HG03460 (cell line): Measurements from ENCODE around the gene DSP.

Experiments
- ATAC-seq: cut with Tn5 transposase; IDR thresholded peaks from one replicate; pipeline ENCODE4 v1.9.1; 2021; ENCODE audit not compliant: unreplicated experiment

The DSP gene

GRCh38 chr6:7534192-7534591 is 7.3 kb upstream of the DSP start:
- no peak for ATAC-seq

DNA sequence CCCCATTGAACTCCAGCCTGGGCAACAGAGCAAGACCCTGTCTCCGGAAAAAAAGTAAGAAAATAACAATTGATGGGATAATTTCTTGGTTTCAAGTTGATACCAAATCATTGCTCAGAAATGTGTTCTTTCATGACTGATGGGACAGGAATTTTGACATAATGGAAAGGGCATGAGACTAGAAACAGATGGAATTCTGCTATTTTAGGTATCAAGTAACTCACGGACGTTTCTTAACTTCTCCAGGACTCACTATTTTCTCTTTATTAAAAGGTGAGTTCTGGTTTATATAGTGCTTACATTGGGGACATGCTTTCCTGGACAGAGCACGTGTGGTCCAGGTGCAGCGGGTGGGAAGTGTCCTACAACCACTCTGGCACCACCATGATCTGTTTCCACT is 6.0 kb upstream of the DSP start:
- ATAC-seq: no peak

DNA sequence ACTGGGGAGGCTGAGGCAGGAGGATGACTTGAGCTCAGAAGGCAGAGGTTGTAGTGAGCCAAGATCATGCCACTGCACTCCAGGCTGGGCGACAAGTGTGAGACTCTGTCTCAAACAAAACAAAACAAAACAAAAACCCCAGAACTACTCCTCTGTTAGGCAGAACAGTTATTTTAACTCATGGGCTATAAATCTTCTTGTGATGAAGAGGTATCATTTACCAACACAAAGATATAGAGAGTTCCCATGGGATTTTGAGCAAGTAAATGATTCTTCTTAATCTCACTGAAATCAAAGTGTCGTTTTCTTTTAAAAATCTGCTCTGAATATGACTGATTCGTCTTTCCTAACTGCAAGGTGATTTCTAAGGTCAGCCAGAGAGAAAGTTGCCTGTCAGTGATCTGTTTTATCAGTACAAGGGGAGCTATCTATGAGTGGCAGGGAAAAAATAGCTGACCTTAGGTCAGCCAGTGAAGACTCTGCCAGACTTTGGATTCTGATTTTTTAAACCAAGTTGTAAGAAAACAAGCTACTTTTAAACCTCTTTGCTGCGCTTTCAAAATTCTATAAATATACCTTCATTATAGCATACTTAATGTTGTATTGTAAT is 3.8 kb upstream of the DSP start:
- ATAC-seq: no peak

DNA sequence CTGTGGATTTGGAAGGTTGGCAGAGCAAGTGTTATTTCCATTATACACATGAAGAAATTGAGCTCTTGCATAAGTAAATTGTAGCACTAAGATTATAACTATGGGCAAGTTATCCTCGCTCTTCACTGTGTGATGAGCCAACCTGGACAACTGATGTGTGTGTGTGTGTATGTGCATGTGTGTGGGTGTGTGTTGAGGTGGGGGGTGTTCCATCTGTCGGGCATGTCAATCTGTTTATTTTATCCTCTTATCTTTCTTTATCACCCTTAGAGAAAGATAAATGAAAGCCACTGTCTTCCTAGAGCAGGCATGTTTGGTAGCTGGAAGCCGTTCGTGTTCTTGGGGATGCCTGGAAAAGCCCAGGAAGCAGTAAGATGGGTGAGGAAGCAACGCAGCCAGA is 3.0 kb upstream of the DSP start:
- no peak for ATAC-seq

- ATAC-seq: no peak
Observed at GRCh38 chr6:7540595-7540994, 876 bp upstream of the DSP start.

- no peak for ATAC-seq
Observed at GRCh38 chr6:7542065-7542873, 798 bp downstream of the DSP start.

DNA sequence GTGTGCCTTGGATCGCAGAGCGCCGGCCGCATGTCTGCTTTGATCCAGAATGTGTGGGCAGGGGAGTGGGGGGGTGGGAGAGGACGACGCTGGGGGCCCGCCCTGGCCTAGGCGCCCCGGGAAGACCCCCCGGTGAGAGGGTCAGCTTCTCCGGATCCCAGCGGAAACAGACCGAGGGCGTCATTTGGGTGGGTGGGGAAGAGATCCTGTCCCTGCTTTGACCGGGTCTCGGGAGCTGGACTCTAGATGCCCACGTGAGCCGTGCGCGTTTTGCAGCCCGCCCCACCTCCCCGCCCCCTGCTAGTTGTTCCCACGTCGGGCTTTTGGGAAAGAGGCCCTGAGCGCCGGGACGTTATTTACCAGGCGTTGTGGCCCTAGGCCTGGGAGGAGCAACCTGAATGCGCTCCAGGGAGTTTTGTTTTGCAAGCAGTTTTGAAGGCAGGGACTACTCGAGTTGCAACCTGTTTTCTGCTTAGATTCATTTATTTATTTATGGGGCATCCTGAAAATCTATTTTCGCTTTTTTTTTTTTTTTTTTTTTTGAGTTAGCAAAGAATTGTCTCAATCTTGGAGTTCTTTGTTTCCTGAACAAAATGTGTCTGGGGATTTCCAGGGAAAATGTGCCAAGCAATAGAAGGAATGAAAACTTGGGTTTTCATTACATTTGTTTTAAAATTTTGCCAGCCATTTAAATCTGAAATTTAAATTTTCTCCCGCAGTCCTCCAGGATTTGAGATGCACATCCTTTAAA is 1.6 kb downstream of the DSP start:
- no peak for ATAC-seq

DNA sequence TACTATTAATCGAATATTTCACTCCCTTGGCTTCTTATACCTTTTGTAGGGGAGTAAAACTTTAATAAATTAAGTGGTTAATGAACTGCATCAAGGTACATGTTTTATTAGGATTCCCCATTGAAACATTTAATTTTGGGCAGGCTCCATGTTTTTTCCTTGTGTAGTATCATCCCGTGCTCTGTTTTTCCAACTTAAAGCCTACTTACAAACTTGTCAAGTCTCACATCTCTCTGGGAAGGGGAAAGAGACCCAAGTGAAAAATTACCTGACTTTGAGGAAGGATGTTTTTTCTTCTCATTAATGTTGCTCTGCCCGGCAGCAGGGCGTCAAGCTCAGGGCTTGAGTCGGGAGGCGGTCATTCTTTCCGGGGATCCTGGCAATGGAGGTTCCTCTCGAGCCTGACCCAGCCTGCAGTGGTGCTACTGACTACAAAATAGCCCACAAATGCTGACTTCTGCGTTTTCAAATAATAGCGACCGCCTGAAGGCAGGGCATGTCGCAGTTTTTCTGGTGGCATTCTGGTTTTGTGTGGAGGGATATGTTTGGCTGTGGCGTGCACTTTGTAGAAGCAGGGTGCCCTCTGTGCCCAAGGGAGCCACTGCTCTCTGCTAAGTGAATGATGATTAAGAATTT is 2.4 kb downstream of the DSP start:
- ATAC-seq: no peak

GRCh38 chr6:7544597-7544996 is 3.1 kb downstream of the DSP start:
- no peak for ATAC-seq

- no peak for ATAC-seq
Observed at GRCh38 chr6:7545316-7546019, 4.0 kb downstream of the DSP start.

- ATAC-seq: no peak
Observed at GRCh38 chr6:7546020-7546369, 4.5 kb downstream of the DSP start.

- ATAC-seq: no peak
Observed at GRCh38 chr6:7546383-7546782, 4.9 kb downstream of the DSP start.

DNA sequence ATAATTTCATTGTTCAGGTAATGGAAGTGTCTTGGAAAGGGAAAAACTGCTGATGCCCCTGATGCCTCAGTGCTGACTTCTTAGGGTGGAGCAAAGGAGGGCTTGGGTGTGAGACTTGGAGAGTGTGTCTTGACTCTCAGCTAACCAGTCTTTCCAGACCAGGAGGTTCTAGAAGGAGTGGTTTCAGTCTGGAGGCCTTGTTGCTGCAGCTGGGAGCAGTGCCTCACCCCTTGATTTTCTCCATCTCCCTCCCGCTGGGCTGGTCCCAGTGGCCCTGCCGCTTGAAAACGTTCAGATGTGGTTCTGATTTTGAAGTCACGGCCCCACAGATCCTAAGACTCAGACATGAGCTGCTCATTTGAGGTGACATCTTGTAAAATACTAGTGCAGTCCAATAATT is 5.4 kb downstream of the DSP start:
- ATAC-seq: no peak

- ATAC-seq: no peak
Observed at GRCh38 chr6:7547315-7547714, 5.8 kb downstream of the DSP start.

DNA sequence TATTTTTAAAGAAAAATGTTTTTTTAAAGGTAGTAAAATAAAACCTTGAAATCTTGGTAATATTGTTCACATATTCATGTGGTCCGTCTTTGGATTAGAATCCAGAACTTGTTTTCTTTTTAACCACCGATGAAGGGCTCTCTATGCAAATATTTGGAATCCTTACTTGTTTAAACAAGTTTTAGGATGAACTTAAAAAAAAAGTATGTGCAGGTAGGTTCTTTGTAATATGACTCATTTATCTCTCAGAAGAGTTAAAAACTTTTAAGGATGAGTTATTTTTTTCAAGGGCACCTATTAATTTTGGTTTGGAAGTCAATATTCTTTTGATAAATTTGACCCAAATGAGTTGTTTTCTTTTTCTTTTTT is 8.9 kb downstream of the DSP start:
- no peak for ATAC-seq

GRCh38 chr6:7554533-7555275 is 13.2 kb downstream of the DSP start:
- ATAC-seq: no peak

DNA sequence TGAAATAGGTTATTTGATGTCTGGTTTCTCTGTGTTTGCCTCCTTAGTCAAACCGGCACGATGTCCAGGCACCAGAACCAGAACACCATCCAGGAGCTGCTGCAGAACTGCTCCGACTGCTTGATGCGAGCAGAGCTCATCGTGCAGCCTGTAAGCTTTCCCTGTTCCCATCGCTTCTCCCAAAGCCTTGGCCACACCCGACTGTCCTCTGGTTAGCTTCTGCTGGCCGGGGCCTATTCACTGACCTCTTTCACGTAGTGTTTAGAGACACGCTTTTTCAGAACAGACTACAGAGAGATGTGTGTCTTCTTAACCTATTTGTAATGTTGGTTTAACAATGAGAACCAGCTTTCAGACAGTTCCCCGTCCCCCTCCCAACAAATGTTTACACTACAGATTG is 14.2 kb downstream of the DSP start:
- no peak for ATAC-seq

DNA sequence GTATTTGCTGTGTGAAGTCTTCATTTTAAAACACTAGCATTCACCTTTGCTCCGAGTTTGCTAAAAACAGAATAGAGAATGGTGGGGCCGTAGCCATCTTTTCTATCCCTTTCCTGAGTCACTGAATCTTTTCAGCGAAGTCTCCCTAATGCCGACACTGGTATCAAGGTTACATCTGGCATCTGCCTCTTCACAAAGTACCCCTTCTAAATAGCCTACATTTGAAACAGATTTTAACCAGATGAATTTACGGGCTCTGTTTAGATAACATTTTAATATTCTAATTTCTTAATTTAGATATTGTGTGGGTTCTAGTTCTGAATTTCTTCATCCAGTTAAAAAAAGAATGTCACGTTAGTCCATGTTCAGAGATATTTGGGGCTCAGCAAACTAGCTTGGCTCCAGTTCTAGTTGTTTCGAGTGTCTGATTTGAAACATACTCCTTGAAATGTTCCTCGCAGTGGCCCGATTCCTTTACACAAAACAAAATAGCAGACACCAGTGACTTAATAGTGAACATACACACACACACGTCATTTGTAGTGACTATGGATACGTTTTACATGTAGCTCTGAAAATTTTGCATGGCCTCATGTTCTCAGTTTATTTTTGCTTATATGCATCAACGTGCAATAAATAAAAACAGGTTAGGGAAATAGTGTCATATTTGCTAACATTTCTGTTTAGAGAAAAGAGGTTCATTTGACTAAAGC is 15.1 kb downstream of the DSP start:
- no peak for ATAC-seq

GRCh38 chr6:7557652-7558051 is 16.2 kb downstream of the DSP start:
- ATAC-seq: no peak

- no peak for ATAC-seq
Observed at GRCh38 chr6:7558781-7559180, 17.3 kb downstream of the DSP start.
